OCI-LY3 (cell line): Measurements from ENCODE around the gene ADAMTS16.

Source experiments
- EZH2phosphoT487 ChIP-seq: fragments of 200-600 bp; shearing (Covaris generic); IDR thresholded peaks from 2 replicates; pipeline ENCODE4 v1.6.1; 2018; ENCODE audit warnings: antibody characterized with exemption, mixed run types, low read depth
- TF ChIP-seq, protein P1 (sequence below): fragments of 200-600, 300-600 bp; sonication (generic); IDR thresholded peaks from 2 replicates; pipeline ENCODE4 v1.5.1; 2014; ENCODE audit warnings: antibody characterized with exemption, low read length, low read depth

GRCh38 chr5:5271786-5272321 is 131.7 kb downstream of the ADAMTS16 start:
- TF ChIP-seq, protein P1, sequence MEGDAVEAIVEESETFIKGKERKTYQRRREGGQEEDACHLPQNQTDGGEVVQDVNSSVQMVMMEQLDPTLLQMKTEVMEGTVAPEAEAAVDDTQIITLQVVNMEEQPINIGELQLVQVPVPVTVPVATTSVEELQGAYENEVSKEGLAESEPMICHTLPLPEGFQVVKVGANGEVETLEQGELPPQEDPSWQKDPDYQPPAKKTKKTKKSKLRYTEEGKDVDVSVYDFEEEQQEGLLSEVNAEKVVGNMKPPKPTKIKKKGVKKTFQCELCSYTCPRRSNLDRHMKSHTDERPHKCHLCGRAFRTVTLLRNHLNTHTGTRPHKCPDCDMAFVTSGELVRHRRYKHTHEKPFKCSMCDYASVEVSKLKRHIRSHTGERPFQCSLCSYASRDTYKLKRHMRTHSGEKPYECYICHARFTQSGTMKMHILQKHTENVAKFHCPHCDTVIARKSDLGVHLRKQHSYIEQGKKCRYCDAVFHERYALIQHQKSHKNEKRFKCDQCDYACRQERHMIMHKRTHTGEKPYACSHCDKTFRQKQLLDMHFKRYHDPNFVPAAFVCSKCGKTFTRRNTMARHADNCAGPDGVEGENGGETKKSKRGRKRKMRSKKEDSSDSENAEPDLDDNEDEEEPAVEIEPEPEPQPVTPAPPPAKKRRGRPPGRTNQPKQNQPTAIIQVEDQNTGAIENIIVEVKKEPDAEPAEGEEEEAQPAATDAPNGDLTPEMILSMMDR, result no peak
- no peak for TF ChIP-seq EZH2phosphoT487
